ENCODE measurements around the gene HHLA2.

HHLA2 gene

DNA sequence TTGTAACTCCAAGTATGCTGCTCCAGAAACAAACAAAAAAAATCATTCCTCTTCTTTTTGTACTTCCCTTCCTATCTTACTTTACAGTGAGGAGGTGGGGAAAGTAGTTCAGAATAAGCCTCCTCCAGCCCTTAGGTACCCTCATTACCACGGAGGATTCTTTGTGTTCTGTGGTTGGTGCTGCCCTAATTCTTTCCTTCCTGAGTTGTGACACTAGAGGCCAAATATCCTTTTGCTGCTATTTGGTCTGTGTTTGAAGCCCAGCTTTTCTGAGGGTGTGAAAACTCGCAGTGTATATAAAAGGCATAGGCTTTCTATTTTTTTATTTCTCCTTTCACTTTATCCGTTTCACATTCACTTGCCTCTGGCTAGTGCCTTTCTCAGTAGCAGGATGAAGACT lies 98.2 kb downstream of the HHLA2 start:
- no peak for DNase-seq

- no peak for DNase-seq
Measured at GRCh38 chr3:108396336-108396735, 100.0 kb downstream of the HHLA2 start.

DNA sequence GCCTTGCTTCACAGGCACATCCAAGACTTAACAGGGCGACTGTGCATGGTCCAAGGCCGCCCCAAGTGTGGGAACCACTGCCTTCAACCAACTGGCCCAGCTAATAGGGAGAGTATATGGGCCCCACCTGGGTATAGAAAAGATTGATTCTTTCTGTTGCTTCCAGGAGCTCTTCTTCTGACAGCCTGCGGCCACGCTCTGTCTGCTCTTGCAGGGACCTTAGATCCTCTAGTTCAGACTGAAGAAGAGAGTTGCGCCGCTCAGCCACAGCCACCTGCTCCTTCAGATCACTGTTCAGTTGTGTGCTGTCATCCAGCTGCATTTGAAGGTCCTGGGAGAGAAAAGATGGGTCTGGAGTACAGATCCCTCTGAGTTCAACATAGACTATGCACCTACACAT lies 102.2 kb downstream of the HHLA2 start:
- no peak for DNase-seq

DNA sequence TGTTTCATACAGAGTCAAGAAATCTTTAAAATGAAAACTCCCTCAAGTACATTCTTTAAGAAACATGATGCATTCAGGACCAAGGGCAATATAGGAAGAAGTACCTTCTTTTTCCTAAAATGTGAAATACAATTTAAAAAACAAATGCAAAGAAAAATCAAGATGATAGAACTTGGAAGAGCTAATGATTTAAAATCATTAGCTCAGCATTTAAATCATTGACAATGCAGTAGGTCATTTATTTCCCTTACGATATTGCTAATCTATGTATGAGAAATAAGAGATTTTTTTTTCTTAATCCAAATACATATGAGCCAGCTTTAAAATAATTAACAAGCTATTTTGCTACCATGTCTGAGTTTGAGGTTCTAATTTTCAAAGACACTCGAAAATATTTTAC lies 105.5 kb downstream of the HHLA2 start:
- no peak for DNase-seq

- no peak for DNase-seq
Measured at GRCh38 chr3:108403198-108403597, 106.8 kb downstream of the HHLA2 start.

DNA sequence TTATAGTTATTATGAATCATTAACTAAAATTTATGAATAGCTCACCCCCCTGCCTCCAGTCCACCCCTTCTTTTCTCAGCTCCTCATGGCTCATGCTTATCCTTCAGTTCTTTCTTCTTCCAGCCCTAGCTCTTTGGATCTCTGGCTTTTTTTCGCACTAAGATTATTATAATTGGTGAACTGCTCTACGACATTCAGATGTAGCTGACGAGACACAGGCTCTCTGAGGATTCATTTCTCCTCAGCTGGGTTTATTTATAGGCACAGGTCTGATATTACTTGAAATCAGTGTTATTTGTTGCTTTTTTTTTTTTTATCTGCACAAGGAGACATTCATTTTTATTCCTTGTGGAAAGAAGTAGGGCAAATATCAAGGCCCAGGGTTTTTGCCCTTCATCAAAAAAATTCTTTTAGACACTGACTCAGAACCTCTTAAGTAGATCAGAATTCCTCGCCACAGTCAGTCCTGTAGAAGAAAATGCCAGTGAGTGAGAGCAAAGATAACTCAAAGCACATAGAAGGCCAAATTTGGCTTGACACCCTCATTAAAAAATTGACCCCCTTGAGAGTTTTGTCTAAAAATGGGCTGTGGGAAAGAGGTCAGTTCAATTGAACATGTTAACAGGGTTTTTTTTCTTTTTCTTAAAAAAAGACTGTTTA lies 107.5 kb downstream of the HHLA2 start:
- DNase-seq, result no peak

- no peak for DNase-seq
Measured at GRCh38 chr3:108404368-108404767, 108.0 kb downstream of the HHLA2 start.

- no peak for DNase-seq
Measured at GRCh38 chr3:108406063-108406660, 109.8 kb downstream of the HHLA2 start.

- peak; percentile 68 for DNase-seq
Measured at GRCh38 chr3:108406661-108407206, 110.4 kb downstream of the HHLA2 start.

DNA sequence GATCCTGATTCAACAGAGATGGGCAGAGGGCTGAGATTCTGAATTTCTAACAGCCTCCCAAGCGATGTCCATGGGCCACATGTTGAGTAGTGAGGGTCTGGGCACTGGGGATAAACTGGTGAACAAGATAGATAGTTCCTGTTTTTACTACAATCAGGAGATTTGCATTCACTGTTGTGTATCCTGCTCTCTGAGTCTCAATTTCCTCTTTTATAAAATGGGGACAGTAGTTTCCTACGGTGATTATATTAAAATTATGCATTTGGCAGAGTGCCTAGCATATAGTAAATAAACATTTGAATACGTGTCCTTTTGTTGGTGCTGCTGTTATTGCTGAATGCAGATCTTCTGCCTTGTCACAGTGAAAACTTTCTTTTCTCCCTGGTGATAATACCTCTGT lies 111.5 kb downstream of the HHLA2 start:
- no peak for DNase-seq

- DNase-seq, result no peak
Measured at GRCh38 chr3:108408883-108409799, 112.8 kb downstream of the HHLA2 start.

GRCh38 chr3:108409800-108410178 lies 113.4 kb downstream of the HHLA2 start:
- no peak for DNase-seq

DNA sequence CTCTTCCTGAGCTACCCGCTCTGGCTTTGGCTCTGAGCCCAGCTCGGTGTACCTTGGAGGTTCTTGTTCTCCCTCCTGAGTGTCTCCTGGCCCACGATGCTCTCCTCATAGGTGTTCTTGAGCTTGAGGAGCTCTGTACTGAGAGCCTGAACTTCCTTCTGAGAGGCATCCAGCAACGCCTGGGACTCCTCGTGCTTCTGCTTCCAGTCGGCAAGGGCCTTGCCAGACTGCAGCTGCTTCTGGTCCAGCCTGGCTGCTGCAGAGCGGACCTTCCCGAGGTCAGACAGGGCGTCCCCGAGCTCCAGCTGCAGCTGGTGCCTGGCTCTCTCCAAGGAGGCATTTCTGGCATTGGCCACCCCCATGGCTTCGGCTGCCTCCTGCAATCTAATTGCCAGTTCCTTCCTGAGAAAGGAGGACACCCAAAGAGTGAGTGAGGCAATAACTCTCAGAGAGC lies 114.2 kb downstream of the HHLA2 start:
- DNase-seq, result no peak

GRCh38 chr3:108412121-108412750 lies 115.9 kb downstream of the HHLA2 start:
- DNase-seq, result no peak

DNA sequence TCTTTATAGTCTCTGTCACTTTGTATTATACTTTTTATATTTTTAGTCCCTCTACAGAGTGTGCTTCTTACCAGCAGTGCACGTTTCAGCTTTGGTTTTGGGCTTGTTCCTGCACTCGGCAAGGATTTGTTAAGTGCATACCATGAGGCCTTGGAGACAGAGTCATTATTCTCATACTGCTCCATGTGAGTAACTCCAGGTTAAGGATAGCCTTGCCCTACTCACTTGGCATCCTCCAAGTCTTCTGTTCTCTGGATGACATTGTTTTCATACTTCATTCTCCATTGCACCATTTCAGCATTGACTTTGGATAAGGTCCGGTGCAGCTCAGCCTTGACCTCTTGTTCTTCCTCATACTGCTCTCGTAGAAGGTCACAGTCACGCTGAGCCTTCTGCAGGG lies 117.7 kb downstream of the HHLA2 start:
- no peak for DNase-seq

GRCh38 chr3:108415661-108416060 lies 119.3 kb downstream of the HHLA2 start:
- no peak for DNase-seq

GRCh38 chr3:108416111-108416869 lies 119.9 kb downstream of the HHLA2 start:
- DNase-seq, result no peak

DNA sequence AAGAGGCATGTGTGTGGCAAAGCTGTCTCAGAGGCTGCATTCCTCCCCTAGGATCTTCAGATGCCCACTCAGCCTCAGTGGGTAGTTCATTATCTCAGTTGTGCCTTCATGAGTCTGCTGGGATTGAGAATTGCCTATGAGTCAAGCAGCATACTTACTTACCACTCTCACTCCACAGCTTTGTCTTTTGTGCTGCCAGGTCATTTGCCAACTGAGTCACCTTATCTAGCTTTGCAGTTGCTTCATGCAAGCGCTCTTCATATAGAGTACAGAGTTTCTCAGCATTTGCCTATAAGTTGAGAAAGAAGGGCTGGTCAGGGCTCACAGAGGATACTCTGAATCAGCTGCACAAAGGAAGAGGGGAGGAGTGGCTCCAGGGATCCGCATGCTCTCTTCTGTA lies 124.6 kb downstream of the HHLA2 start:
- no peak for DNase-seq
